D721Med (cell line): Measurements from ENCODE around the gene HCST.

Experiments
- DNase-seq: peaks from one replicate; pipeline ENCODE4 v3.0.0; 2011; ENCODE audit warnings: low spot score; ENCODE audit not compliant: insufficient read length
- FAIRE-seq: peaks from 2 replicates; lab custom pipeline; 2011; peaks lifted over from hg19 to GRCh38; lab: Jason Lieb, UNC
- CTCF ChIP-seq: IDR thresholded peaks from 2 replicates; pipeline ENCODE4 v1.5.1; 2012; ENCODE audit warnings: mild to moderate bottlenecking, control low read depth; ENCODE audit not compliant: insufficient read depth; ENCODE audit errors: missing control alignments

Gene HCST

DNA sequence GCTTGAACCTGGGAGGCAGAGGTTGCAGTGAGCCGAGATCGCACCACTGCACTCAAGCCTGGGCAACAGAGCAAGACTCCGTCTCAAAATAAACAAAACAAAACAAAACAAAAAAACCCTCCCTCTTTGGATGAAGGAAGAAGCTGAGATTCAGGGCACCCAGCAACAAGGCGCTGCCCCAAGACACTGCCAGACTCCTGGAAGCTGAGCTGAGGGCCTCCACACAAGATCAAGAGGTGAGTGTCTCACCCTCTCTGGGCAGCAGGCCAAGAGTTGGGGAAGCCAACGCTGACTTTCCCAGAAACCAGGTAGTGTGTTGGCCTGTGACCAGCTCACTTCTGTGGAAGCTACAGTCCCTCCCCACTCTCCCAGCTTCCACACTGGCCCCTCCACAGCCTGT lies 9.5 kb downstream of the HCST start:
- no peak for DNase-seq

GRCh38 chr19:35913589-35913988 lies 11.3 kb downstream of the HCST start:
- no peak for DNase-seq
- TF ChIP-seq CTCF: no peak
- FAIRE-seq: no peak

More for the DNA sequence above, 9.5 kb downstream of the HCST start:
- TF ChIP-seq CTCF: no peak
- FAIRE-seq: no peak

- DNase-seq (no peak), FAIRE-seq (no peak)
- no peak for TF ChIP-seq CTCF
Observed at GRCh38 chr19:35915443-35915842, 13.1 kb downstream of the HCST start.

- no peak for TF ChIP-seq CTCF
- FAIRE-seq (no peak), DNase-seq (no peak)
Observed at GRCh38 chr19:35919306-35919705, 17.0 kb downstream of the HCST start.

DNA sequence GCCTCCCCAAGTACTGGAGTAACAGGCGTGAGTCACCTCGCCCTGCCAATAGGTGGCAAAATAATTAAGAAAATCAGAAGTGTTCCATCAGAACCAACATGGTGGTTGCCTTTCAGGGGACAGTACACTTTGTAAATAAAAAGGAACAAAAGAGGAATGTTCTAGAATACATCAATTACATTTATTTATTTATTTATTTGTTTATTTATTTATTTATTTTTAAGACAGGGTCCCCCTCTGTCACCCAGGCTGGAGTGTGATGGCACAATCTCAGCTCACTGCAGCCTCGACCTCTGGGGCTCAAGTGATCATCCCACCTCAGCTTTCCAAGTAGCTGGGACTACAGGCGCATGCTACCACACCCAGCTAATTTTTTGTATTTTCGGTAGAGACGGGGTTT lies 18.7 kb downstream of the HCST start:
- no peak for FAIRE-seq
- TF ChIP-seq CTCF: no peak
- no peak for DNase-seq

GRCh38 chr19:35925501-35925900 lies 23.2 kb downstream of the HCST start:
- FAIRE-seq: no peak
- DNase-seq: no peak
- TF ChIP-seq CTCF: no peak

- DNase-seq (no peak), FAIRE-seq (no peak)
- TF ChIP-seq CTCF: no peak
Observed at GRCh38 chr19:35928507-35928906, 26.2 kb downstream of the HCST start.
